Measurements from ENCODE around the gene SUN1. TPM values are rescaled to one million over a fixed set of nuclear protein-coding genes. Genes with fewer than 3 reads are reported as not detected.

SUN1 gene
- total RNA-seq, 1 experiment from 2014 or later: 181 TPM

DNA sequence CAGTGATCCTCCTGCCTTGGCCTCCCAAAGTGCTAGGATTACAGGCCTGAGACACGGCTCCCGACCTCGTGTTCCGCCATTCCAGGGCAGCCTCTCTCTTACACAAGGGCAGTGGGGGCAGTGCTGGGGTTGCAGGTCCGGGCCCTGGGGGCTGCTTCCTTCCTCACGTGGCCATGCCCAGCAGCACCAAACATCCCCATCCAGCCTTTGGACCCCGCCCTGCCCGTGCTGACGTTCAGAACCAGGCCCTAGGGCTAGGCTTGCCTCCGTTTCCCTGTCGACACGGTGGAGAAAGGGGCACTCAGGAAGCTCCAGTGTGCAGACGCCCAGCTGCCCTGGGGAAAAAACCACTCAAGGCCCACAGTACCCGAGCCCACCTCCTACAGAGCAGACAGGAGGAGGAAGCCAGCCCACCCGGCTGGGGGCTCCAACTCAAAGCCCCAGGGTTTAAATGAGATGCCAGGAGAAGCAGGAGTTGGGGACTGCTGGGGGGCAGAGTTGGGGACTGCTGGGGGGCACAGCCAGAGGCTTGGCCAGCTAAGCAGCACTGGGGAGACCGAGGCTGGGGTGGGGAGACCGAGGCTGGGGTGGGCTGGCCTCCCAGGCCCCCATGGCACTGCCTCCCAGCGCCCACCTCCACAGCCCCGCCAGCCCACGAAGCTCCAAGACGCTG lies 86.3 kb downstream of the SUN1 start:
- ATAC-seq: no peak
- no TSS peak for BruUV-seq (replicated peaks)
- intact Hi-C loops (cut with micrococcal nuclease): no loop called here
- POLR2A ChIA-PET: no interaction called here
- H3K27me3 ChIP-seq (ENCODE audit: insufficient read depth, low read length): no peaks in the 10 kb centered on the region
- RAD21 ChIA-PET (ENCODE audit: low non-redundant PET in 1 of 2, low total read pairs in 2 of 2, uncharacterized antibody in 2 of 2, unreplicated experiment in 2 of 2): no interaction called here
- H3K9me3 ChIP-seq (ENCODE audit: control insufficient read depth in 1 of 2, insufficient read depth in 1 of 2, low read depth in 1 of 2, low read length in 2 of 2): no peaks in the 10 kb centered on the region
- peaks cover 4 to 8% of the 10 kb centered on the region in 2 experiments; a peak in 3 of 4 replicates for H3K4me1 ChIP-seq (ENCODE audit: control insufficient read depth in 1 of 2, insufficient read depth in 2 of 2, low read length in 2 of 2)
- CTCF ChIA-PET: interaction anchor here (0.6 kb wide), 1 partner anchor 12 kb away, joined by 3 read pairs; no protein-coding TSS in a partner anchor
- no peaks in the 10 kb centered on the region for H3K79me2 ChIP-seq (ENCODE audit: insufficient read depth, low read length)
- H3K36me3 ChIP-seq (ENCODE audit: control insufficient read depth in 1 of 2, insufficient read depth in 2 of 2, low read length in 2 of 2): no peaks in the 10 kb centered on the region
- no peak overlapping the region for H3K27ac ChIP-seq (ENCODE audit: low read depth, low read length)
- H2AFZ ChIP-seq (ENCODE audit: low read depth, low read length, poor library complexity, severe bottlenecking): no peak overlapping the region
- H3K9me2 ChIP-seq (ENCODE audit: insufficient read depth): no peaks in the 10 kb centered on the region
- no peak overlapping the region for H3K9ac ChIP-seq (ENCODE audit: low read length)
- H3K4me3 ChIP-seq (replicated peaks in 1 of 2; ENCODE audit: low read depth in 1 of 2, low read length in 2 of 2): no peak overlapping the region
- DNase-seq (ENCODE audit: low read depth, low spot score): no peak
- TF ChIP-seq, protein P1, sequence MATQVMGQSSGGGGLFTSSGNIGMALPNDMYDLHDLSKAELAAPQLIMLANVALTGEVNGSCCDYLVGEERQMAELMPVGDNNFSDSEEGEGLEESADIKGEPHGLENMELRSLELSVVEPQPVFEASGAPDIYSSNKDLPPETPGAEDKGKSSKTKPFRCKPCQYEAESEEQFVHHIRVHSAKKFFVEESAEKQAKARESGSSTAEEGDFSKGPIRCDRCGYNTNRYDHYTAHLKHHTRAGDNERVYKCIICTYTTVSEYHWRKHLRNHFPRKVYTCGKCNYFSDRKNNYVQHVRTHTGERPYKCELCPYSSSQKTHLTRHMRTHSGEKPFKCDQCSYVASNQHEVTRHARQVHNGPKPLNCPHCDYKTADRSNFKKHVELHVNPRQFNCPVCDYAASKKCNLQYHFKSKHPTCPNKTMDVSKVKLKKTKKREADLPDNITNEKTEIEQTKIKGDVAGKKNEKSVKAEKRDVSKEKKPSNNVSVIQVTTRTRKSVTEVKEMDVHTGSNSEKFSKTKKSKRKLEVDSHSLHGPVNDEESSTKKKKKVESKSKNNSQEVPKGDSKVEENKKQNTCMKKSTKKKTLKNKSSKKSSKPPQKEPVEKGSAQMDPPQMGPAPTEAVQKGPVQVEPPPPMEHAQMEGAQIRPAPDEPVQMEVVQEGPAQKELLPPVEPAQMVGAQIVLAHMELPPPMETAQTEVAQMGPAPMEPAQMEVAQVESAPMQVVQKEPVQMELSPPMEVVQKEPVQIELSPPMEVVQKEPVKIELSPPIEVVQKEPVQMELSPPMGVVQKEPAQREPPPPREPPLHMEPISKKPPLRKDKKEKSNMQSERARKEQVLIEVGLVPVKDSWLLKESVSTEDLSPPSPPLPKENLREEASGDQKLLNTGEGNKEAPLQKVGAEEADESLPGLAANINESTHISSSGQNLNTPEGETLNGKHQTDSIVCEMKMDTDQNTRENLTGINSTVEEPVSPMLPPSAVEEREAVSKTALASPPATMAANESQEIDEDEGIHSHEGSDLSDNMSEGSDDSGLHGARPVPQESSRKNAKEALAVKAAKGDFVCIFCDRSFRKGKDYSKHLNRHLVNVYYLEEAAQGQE (IDR thresholded peaks at IDR 0.05; ENCODE audit: low read depth): no peak
- no peak overlapping the region for H3K4me2 ChIP-seq (ENCODE audit: low read length)
- H4K20me1 ChIP-seq (ENCODE audit: insufficient read depth): no peaks in the 10 kb centered on the region

DNA sequence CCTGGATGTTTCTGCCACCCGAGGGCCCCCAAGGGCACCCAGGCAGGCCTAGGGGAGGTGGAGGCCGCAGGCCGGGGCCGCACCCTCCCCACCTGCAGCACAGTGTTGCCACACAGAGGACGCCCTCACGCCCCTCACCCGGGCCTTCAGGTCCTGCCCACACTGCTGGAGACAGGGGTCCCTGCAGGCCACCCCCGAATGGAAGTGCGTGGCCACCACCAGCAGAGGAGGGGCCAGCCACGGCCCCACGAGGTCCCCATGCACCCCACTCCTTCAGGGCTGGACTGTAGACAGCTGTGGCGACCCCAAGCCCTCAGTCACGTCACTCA lies 86.8 kb downstream of the SUN1 start:
- Histone ChIP-seq H3K79me2 (ENCODE audit: insufficient read depth, low read length) (no peaks in the 10 kb centered on the region), H3K27ac (ENCODE audit: low read depth, low read length) (no peak overlapping the region), H3K9ac (ENCODE audit: low read length) (no peak overlapping the region), H3K4me2 (ENCODE audit: low read length) (no peak overlapping the region), H4K20me1 (ENCODE audit: insufficient read depth) (no peaks in the 10 kb centered on the region), H3K4me3 (replicated peaks in 1 of 2; ENCODE audit: low read depth in 1 of 2, low read length in 2 of 2) (no peak overlapping the region), H3K36me3 (ENCODE audit: control insufficient read depth in 1 of 2, insufficient read depth in 2 of 2, low read length in 2 of 2) (no peaks in the 10 kb centered on the region), H3K4me1 (ENCODE audit: control insufficient read depth in 1 of 2, insufficient read depth in 2 of 2, low read length in 2 of 2) (peaks cover 3 to 4% of the 10 kb centered on the region in 2 experiments; a peak in 2 of 4 replicates), H3K9me3 (ENCODE audit: control insufficient read depth in 1 of 2, insufficient read depth in 1 of 2, low read depth in 1 of 2, low read length in 2 of 2) (no peaks in the 10 kb centered on the region), H3K27me3 (ENCODE audit: insufficient read depth, low read length) (no peaks in the 10 kb centered on the region), H2AFZ (ENCODE audit: low read depth, low read length, poor library complexity, severe bottlenecking) (no peak overlapping the region), H3K9me2 (ENCODE audit: insufficient read depth) (no peaks in the 10 kb centered on the region)
- ChIA-PET RAD21 (ENCODE audit: low non-redundant PET in 1 of 2, low total read pairs in 2 of 2, uncharacterized antibody in 2 of 2, unreplicated experiment in 2 of 2) (no interaction called here), POLR2A (no interaction called here), CTCF (interaction anchor here (0.6 kb wide), 1 partner anchor 12 kb away, joined by 3 read pairs; no protein-coding TSS in a partner anchor)
- no TSS peak for BruUV-seq (replicated peaks)
- no peak for DNase-seq (ENCODE audit: low read depth, low spot score)
- ATAC-seq: no peak
- intact Hi-C loops (cut with micrococcal nuclease): no loop called here
- TF ChIP-seq ZFX (IDR thresholded peaks at IDR 0.05) (no peak), SRF (IDR thresholded peaks at IDR 0.05; ENCODE audit: low read depth) (no peak), EZH2phosphoT487 (IDR thresholded peaks at IDR 0.05; ENCODE audit: borderline replicate concordance) (no peak), ELF1 (IDR thresholded peaks at IDR 0.05; ENCODE audit: borderline replicate concordance, low read depth) (no peak), POLR2AphosphoS5 (IDR thresholded peaks at IDR 0.05; ENCODE audit: low read depth, low read length) (no peak), FOSL1 (IDR thresholded peaks at IDR 0.05; ENCODE audit: low read depth) (no peak), SIN3A (IDR thresholded peaks at IDR 0.05; ENCODE audit: low read depth) (no peak), ZNF274 (IDR thresholded peaks at IDR 0.05; ENCODE audit: low read depth, low read length) (no peak)
- TF ChIP-seq, protein P2, sequence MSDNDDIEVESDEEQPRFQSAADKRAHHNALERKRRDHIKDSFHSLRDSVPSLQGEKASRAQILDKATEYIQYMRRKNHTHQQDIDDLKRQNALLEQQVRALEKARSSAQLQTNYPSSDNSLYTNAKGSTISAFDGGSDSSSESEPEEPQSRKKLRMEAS (IDR thresholded peaks at IDR 0.05): no peak
- TF ChIP-seq, protein P3, sequence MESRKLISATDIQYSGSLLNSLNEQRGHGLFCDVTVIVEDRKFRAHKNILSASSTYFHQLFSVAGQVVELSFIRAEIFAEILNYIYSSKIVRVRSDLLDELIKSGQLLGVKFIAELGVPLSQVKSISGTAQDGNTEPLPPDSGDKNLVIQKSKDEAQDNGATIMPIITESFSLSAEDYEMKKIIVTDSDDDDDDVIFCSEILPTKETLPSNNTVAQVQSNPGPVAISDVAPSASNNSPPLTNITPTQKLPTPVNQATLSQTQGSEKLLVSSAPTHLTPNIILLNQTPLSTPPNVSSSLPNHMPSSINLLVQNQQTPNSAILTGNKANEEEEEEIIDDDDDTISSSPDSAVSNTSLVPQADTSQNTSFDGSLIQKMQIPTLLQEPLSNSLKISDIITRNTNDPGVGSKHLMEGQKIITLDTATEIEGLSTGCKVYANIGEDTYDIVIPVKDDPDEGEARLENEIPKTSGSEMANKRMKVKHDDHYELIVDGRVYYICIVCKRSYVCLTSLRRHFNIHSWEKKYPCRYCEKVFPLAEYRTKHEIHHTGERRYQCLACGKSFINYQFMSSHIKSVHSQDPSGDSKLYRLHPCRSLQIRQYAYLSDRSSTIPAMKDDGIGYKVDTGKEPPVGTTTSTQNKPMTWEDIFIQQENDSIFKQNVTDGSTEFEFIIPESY (IDR thresholded peaks at IDR 0.05; ENCODE audit: extremely low read depth, insufficient replicate concordance, low read length): no peak
- TF ChIP-seq, protein P4, sequence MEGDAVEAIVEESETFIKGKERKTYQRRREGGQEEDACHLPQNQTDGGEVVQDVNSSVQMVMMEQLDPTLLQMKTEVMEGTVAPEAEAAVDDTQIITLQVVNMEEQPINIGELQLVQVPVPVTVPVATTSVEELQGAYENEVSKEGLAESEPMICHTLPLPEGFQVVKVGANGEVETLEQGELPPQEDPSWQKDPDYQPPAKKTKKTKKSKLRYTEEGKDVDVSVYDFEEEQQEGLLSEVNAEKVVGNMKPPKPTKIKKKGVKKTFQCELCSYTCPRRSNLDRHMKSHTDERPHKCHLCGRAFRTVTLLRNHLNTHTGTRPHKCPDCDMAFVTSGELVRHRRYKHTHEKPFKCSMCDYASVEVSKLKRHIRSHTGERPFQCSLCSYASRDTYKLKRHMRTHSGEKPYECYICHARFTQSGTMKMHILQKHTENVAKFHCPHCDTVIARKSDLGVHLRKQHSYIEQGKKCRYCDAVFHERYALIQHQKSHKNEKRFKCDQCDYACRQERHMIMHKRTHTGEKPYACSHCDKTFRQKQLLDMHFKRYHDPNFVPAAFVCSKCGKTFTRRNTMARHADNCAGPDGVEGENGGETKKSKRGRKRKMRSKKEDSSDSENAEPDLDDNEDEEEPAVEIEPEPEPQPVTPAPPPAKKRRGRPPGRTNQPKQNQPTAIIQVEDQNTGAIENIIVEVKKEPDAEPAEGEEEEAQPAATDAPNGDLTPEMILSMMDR (IDR thresholded peaks at IDR 0.05 in 2 of 3, conservative IDR thresholded peaks at IDR 0.05 in 1 of 3; ENCODE audit: borderline replicate concordance in 1 of 3, insufficient read depth in 1 of 3, low read depth in 2 of 3, low read length in 2 of 3): no peak
